HG02885 (cell line): Measurements from ENCODE around the gene CCL23.
"Not testable (repeated sequence)": the region's sequence is repeated elsewhere in the genome, so short reads cannot be mapped to it uniquely, and the experiment has no call there.

Source experiments
- ATAC-seq: cut with Tn5 transposase; IDR thresholded peaks from one replicate; pipeline ENCODE4 v1.9.1; 2021; ENCODE audit warnings: mild to moderate bottlenecking; ENCODE audit not compliant: unreplicated experiment, poor library complexity

The CCL23 gene

DNA sequence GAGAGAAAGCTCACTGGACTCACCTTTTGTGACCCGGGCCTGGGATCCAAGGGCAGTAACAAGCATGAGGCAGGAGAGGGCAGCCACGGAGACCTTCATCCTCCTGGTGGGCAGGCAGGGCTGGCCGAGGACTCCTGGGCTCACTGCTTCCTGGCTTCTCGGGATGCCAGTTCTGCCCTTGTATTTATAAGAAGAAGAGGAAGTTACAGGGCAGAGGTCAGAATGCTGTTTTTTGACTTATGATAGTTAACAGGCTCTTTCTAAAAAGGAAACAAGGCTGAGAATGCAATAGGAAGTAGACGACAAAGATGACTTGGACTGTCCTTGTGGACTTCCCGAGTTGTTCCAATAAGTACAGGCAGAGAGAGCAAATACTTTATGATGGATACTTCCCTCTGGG, at the start of gene CCL23:
TSS of gene CCL23 (minus strand) at position 174 of the 400 bp plus-strand sequence. CDS start at position 99, 75 bp downstream.
- no peak for ATAC-seq

- no peak for ATAC-seq
Observed at GRCh38 chr17:36066365-36066985, 48.7 kb upstream of the CCL23 start.

DNA sequence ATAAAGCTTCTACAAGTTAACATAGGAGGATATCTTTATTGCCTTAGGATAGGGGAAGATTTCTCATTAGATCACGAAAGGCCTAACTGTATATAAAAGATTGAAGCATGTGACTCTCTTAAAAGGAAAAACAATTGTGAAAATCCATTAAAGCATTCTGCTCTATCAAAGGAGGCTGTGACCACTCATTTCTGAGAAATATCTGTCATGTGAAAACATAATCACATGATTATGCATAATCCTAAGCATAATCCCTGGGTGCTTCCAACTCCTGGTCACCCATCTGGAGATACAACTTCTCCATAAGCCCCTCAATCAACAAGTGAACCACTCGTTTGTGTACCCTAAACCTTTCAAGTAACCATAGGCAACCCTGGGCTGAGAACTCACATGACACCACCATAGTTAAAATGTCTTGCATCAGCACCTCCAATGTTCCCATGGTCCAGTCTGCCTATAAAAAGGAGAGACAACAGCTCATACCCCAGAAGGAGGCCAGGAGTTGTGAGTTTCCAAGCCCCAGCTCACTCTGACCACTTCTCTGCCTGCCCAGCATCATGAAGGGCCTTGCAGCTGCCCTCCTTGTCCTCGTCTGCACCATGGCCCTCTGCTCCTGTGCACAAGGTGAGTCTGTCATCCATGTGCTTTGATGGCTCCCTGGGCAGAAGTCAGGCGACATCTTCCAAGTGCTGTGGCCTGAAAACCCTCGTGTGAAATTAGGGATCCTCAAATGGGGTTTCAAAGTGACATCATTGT, 46.2 kb upstream of the CCL23 start, which contains the start of gene CCL18:
TSS of gene CCL18 (plus strand) at position 487 of the 756 bp plus-strand sequence. CDS start at position 558, 71 bp downstream.
- ATAC-seq = no peak

- ATAC-seq = no peak
Observed at GRCh38 chr17:36060816-36061215, 43.0 kb upstream of the CCL23 start.

GRCh38 chr17:36059406-36059805, 41.6 kb upstream of the CCL23 start:
- no peak for ATAC-seq

GRCh38 chr17:36057911-36058310, 40.1 kb upstream of the CCL23 start:
- no peak for ATAC-seq

DNA sequence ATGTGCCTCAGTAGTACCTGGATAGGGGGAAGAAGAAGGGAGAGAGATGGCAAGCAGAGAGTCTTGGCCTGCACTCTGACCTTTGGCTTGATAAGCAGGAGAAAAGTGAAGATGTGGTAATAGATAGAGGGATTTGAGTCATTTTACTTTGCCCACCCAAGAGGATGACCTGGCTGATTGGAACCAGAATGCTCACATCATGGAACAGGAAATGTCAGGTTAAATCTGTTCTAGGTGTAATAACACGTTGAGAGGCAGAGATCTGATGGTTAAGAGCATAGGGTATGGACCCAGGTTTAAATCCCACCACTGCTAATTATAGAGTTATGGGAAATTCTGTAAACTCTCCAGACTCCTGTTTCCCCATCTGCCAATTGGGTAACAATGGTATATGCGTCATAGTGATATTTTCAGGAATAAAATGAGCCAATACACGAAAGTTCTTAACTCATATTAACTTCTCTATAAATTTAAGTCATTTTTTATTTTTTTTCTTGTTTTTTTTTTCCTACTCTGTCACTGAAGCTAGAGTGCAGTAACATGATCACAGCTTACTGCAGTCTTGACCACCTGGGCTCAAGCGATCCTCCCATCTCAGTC, 38.2 kb upstream of the CCL23 start:
- ATAC-seq = no peak

- ATAC-seq = no peak
Observed at GRCh38 chr17:36055171-36055570, 37.4 kb upstream of the CCL23 start.

DNA sequence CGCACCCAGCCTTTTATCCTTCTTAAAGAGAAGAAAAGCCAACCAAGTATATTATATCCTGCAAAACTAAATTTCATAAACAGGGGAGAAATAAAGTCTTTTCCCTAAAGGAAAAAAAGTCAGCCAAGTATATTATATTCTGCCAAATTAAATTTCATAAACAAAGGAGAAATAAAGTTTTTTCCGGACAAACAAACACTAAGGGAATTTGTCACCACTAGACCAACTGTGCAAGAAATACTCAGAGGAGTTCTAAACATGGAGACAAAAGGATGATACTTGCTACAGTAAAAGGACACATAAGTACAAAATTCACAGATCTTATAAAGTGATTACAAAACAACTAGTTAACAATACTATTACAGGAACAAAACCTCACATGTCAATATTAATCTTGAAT, 31.9 kb upstream of the CCL23 start:
- ATAC-seq = no peak

DNA sequence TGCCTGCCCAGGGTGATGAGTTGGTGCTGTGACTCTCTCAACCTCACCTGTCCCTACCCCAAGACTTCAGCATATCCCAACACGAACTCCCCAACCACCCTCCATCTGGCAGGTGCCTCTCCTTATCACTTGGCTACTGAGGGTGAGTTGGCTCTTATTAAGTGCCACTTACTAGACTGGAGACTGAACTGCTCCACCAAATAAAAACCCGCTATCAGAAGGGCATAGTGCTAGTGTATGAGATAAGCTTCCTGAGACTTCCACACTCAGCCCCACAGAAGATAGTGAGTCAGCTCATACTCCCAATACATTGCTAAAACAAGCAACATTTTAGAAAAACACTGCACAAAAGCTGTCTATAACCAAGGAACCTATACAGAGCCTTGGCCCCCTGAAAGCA, 30.3 kb upstream of the CCL23 start:
- no peak for ATAC-seq

- no peak for ATAC-seq
Observed at GRCh38 chr17:36036235-36036634, 18.5 kb upstream of the CCL23 start.

DNA sequence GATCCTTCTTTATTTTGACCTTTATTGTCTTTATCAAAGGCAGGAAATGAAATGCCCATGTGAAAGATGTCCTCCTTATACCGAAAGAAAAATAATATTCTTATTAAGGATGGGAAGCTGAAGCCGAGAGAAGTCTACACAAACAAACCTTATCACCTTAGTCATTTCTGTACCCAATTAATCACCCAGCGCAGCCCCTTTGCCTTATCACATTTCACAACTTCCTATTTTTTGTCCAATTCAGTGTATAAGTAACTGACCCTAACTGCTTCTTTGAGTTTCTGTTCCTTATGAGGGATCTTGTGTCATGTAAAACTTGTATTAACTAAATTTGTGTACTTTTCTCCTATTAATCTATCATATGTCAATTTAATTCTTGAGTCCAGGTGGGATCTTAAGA, 16.4 kb upstream of the CCL23 start:
- ATAC-seq = no peak

DNA sequence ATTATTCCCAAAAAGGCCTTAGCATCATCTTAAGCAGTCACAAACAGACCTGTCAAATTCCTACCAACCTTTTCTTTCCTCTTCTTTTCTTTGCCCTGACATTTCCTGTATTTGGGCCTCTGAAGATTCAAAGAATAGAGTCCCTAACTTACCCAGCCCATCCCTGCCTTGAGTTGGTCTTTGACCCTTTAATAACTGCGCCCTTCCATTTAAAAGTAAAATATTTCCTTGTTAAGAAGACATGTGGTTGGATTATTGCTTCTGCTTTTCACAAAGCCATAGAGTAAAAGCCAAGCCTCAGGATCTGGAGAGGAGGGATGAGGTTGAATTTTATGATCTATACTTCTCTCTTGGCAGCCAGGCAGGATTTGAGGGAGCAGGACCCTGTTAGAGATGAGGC, 13.2 kb upstream of the CCL23 start:
- ATAC-seq = no peak

- no peak for ATAC-seq
Observed at GRCh38 chr17:36027761-36028160, 10.0 kb upstream of the CCL23 start.

DNA sequence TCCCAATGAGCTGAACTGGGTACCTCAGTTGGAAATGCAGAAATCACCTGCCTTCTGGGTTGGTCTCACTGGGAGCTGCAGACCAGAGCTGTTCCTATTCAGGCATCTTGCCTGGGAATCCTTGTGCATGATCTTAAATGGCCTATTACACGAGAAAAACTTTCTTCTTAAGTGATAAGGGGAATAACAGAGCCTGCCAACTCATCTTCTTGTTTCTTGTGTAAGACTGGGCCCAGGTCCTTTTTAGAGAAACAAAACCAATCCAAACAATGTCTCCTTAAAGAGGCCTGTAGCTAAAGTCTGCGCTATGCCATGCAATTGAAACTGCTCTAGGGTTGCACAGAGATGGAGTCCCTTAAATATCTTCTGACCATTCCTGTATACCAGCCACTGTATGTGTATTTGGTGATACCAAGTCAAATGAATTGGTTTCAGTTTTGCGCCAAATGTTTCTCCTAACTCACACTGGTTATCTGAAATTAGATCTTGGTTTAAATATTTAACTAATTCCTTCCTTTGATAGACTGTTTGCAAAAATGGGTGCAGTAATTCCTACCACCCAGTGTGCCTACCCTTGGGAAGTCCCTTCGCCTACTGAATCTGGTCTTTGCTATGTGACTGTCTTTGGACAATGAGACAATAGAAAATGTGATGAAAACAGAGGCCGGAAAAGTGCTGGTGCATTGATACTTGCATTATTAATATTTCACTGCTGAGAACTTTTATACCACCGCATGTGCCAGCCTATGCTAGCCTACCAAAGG, 6.5 kb upstream of the CCL23 start:
- ATAC-seq = no peak

DNA sequence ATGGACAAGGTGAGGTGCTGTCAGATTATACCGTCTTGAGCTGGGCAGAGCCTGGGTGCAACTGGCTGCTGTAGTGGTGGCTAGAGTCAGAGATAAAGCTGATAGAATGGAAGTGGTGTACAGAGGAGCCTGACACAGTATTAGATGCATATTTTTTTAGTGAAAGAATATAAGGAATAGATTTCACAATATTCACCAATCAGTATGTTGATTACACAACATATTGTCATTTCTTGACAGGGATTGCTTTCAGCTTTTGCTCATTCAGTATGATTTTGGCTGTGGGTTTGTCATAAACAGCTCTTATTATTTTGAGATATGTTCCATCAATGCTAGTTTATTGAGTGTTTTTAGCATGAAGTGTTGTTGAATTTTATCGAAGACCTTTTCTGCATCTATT, 1.7 kb upstream of the CCL23 start:
- ATAC-seq = no peak

- no peak for ATAC-seq
Observed at GRCh38 chr17:36016555-36016954, 1.2 kb downstream of the CCL23 start.

DNA sequence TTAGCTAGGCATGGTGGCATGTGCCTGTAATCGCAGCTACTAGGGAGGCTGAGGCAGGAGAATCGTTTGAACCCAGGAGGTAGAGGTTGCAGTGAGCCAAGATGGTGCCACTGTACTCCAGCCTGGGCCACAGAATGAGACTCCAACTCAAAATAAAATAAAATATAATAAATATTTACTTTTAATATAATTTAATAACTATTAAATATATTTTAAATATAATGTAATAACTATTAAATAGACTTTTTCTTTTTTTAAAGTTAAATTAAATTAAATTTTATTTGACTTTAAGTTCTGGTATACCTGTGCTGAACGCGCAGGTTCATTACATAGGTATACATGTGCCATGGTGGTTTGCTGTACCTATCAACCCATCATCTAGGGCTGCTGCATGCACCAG, 1.9 kb downstream of the CCL23 start:
- not testable (repeated sequence) for ATAC-seq

- no peak for ATAC-seq
Observed at GRCh38 chr17:36014946-36015345, 2.8 kb downstream of the CCL23 start.

GRCh38 chr17:36011201-36011600, 6.6 kb downstream of the CCL23 start:
- ATAC-seq = no peak
